Measurements from ENCODE around the gene FMO5. TPM values are rescaled to one million over a fixed set of nuclear protein-coding genes. Genes with fewer than 3 reads are reported as not detected.

Gene FMO5
- total RNA-seq, result 0.98 and 2.4 TPM in 2 replicates

GRCh38 chr1:147225193-147225730 is at the start of gene FMO5:
TSS of gene FMO5 (minus strand) at chr1:147225339. CDS start at chr1:147225029, 310 bp downstream.

GRCh38 chr1:147242449-147243227 is 17.5 kb upstream of the FMO5 start, which contains the start of gene CHD1L:
TSS of gene CHD1L (plus strand) at chr1:147242684. CDS start at chr1:147242704, 20 bp downstream.

GRCh38 chr1:147172168-147173016 is 52.7 kb downstream of the FMO5 start, which contains the start of gene PRKAB2:
TSS of gene PRKAB2 (minus strand) at chr1:147172470. CDS start at chr1:147172144, 326 bp downstream.

Other genes with a start within 250 kb of the FMO5 start
- gene PRKAB2, start 52.9 kb downstream of the FMO5 start, total RNA-seq, result 23.3 and 25.1 TPM in 2 replicates
- gene CHD1L, start 17.3 kb upstream of the FMO5 start, total RNA-seq, result 11.8 and 19.0 TPM in 2 replicates

All from placental epithelial cell (primary cell).